ENCODE data around the gene SMAP1.

DNA sequence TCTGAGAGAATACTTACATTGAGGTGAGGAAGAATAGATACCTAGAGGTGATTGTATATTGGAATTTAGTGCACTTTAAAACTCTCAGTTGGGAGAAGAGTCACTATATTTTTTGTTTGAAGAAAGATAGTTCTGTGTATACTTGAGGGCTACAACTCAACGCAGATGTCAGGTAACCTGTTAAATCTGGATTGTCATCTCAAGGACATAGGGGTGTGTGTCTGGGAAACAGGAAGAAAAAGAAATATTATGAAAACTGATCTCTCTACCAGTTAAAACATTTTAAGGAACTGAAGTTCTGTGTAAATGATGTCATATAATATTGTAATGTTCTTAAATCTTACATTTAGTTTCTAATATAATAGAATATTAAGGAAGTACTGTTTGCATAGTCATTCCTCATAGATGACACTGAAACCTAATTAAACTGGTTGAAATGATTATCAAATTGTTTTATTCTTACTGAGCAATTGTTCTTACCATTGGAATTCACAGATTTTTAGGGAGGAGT lies 86.2 kb downstream of the SMAP1 start:
- TF ChIP-seq, protein P1, sequence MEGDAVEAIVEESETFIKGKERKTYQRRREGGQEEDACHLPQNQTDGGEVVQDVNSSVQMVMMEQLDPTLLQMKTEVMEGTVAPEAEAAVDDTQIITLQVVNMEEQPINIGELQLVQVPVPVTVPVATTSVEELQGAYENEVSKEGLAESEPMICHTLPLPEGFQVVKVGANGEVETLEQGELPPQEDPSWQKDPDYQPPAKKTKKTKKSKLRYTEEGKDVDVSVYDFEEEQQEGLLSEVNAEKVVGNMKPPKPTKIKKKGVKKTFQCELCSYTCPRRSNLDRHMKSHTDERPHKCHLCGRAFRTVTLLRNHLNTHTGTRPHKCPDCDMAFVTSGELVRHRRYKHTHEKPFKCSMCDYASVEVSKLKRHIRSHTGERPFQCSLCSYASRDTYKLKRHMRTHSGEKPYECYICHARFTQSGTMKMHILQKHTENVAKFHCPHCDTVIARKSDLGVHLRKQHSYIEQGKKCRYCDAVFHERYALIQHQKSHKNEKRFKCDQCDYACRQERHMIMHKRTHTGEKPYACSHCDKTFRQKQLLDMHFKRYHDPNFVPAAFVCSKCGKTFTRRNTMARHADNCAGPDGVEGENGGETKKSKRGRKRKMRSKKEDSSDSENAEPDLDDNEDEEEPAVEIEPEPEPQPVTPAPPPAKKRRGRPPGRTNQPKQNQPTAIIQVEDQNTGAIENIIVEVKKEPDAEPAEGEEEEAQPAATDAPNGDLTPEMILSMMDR (IDR thresholded peaks at IDR 0.05): no peak
- TF ChIP-seq POLR2A (IDR thresholded peaks at IDR 0.05): no peak

All from gastroesophageal sphincter (tissue), 3 donors.